Neural cell (in vitro differentiated cells): ENCODE data around the gene COL19A1.

Source experiments
- EP300 ChIP-seq: fragments of 450-650 bp; conservative IDR thresholded peaks from 2 replicates; pipeline ENCODE4 v1.6.1; 2014; ENCODE audit warnings: antibody characterized with exemption, mild to moderate bottlenecking, moderate library complexity; ENCODE audit not compliant: poor library complexity, severe bottlenecking
- POLR2AphosphoS5 ChIP-seq: IDR thresholded peaks from 2 replicates; pipeline ENCODE4 v1.6.1; 2012
- TF ChIP-seq, protein P1 (sequence below): fragments of 450-650 bp; IDR thresholded peaks from 2 replicates; pipeline ENCODE4 v1.5.1; 2014; ENCODE audit warnings: antibody characterized with exemption, mild to moderate bottlenecking, moderate library complexity; ENCODE audit not compliant: poor library complexity, severe bottlenecking

DNA sequence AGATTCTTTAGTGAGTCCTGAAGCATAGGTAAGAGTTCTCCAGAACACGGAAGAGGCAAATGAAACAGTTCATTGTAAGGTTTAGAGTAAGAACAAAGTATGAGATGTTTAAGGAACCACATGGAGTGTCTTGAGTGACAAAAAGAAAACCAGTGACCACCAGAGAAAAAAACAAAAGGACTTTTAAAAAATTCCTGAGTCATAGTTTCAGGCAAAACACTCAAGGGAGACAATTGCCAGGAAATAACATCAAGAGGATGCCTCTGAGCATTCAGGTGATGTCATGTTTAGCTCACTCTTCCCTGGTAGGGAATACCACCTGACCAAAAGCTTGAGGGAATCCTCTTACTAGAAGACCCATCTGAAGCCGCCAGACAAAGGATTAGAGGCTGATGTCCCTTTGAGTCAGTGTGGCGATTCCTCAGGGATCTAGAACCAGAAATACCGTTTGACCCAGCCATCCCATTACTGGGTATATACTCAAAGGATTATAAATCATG is 110.3 kb downstream of the COL19A1 start:
- TF ChIP-seq POLR2AphosphoS5 = no peak
- TF ChIP-seq EP300 = no peak
- TF ChIP-seq, protein P1, sequence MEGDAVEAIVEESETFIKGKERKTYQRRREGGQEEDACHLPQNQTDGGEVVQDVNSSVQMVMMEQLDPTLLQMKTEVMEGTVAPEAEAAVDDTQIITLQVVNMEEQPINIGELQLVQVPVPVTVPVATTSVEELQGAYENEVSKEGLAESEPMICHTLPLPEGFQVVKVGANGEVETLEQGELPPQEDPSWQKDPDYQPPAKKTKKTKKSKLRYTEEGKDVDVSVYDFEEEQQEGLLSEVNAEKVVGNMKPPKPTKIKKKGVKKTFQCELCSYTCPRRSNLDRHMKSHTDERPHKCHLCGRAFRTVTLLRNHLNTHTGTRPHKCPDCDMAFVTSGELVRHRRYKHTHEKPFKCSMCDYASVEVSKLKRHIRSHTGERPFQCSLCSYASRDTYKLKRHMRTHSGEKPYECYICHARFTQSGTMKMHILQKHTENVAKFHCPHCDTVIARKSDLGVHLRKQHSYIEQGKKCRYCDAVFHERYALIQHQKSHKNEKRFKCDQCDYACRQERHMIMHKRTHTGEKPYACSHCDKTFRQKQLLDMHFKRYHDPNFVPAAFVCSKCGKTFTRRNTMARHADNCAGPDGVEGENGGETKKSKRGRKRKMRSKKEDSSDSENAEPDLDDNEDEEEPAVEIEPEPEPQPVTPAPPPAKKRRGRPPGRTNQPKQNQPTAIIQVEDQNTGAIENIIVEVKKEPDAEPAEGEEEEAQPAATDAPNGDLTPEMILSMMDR = no peak
